Neural cell (in vitro differentiated cells): ENCODE data around the gene SACS. TPM values are rescaled to one million over a fixed set of nuclear protein-coding genes. Genes with fewer than 3 reads are reported as not detected.

ENCODE experiments used
- H2AFZ ChIP-seq: fragments of 200-600, 300-800 bp; sonication (generic), shearing (Covaris generic); 2 replicates; pipeline ENCODE4 v1.6.0; 2014; ENCODE audit warnings: low read depth, mild to moderate bottlenecking, antibody characterized with exemption, low read length, moderate library complexity
- H3F3A ChIP-seq: fragments of 200-600 bp; shearing (Covaris generic); 2 replicates; pipeline ENCODE4 v1.6.1; 2016; ENCODE audit warnings: mild to moderate bottlenecking, moderate library complexity, mixed read lengths, antibody characterized with exemption, low read length; ENCODE audit not compliant: insufficient read depth, poor library complexity, severe bottlenecking
- H3K27ac ChIP-seq: fragments of 200-600, 300-800 bp; sonication (generic), shearing (Covaris generic); 2 replicates; pipeline ENCODE4 v1.5.1; 2014; ENCODE audit warnings: mild to moderate bottlenecking, low read length, moderate library complexity
- H3K27me3 ChIP-seq: fragments of 300-800, 200-600 bp; sonication (generic), shearing (Covaris generic); 2 replicates; pipeline ENCODE4 v1.6.0; 2014; ENCODE audit warnings: mild to moderate bottlenecking, low read depth, low read length, moderate library complexity; ENCODE audit not compliant: insufficient read depth
- H3K36me3 ChIP-seq: fragments of 300-800, 200-600 bp; sonication (generic), shearing (Covaris generic); 2 replicates; pipeline ENCODE4 v1.5.1; 2014; ENCODE audit warnings: mild to moderate bottlenecking, antibody characterized with exemption, low read length, moderate library complexity; ENCODE audit not compliant: insufficient read depth
- H3K4me2 ChIP-seq: fragments of 300-800, 200-600 bp; sonication (generic), shearing (Covaris generic); 2 replicates; pipeline ENCODE4 v1.6.0; 2014; ENCODE audit warnings: mild to moderate bottlenecking, low read length
- H3K4me3 ChIP-seq: fragments of 300-800, 200-600 bp; sonication (generic), shearing (Covaris generic); 2 replicates; pipeline ENCODE4 v1.5.1; 2014; ENCODE audit warnings: mild to moderate bottlenecking, low read length, moderate library complexity
- H3K79me2 ChIP-seq: fragments of 200-600 bp; shearing (Covaris generic); replicated peaks from 2 replicates; pipeline ENCODE4 v1.6.0; 2014; ENCODE audit warnings: mild to moderate bottlenecking, low read length, moderate library complexity; ENCODE audit not compliant: insufficient read depth
- H3K9ac ChIP-seq: fragments of 300-800, 200-600 bp; sonication (generic), shearing (Covaris generic); 2 replicates; pipeline ENCODE4 v1.6.1; 2016; ENCODE audit warnings: mild to moderate bottlenecking, low read length, mixed read lengths
- H3K9me2 ChIP-seq: fragments of 200-600 bp; shearing (Covaris generic); 2 replicates; pipeline ENCODE4 v1.6.1; 2016; ENCODE audit warnings: mild to moderate bottlenecking, low read length, mixed read lengths; ENCODE audit not compliant: insufficient read depth
- H3K9me3 ChIP-seq: fragments of 200-600, 300-800 bp; sonication (generic), shearing (Covaris generic); 2 replicates; pipeline ENCODE4 v1.6.1; 2016; ENCODE audit warnings: mild to moderate bottlenecking, mixed run types, low read length, moderate library complexity, mixed read lengths
- H4K20me1 ChIP-seq: fragments of 200-600 bp; shearing (Covaris generic); 2 replicates; pipeline ENCODE4 v1.6.1; 2016; ENCODE audit warnings: mild to moderate bottlenecking, mixed run types; ENCODE audit not compliant: insufficient read depth
- CTCF ChIP-seq: fragments of 450-650 bp; IDR thresholded peaks from 2 replicates; pipeline ENCODE4 v1.5.1; 2014; ENCODE audit warnings: antibody characterized with exemption, mild to moderate bottlenecking, moderate library complexity; ENCODE audit not compliant: poor library complexity, severe bottlenecking
- EP300 ChIP-seq: fragments of 450-650 bp; conservative IDR thresholded peaks from 2 replicates; pipeline ENCODE4 v1.6.1; 2014; ENCODE audit warnings: antibody characterized with exemption, mild to moderate bottlenecking, moderate library complexity; ENCODE audit not compliant: poor library complexity, severe bottlenecking
- EZH2 ChIP-seq: fragments of 200-600, 300-800 bp; shearing (Covaris generic), sonication (generic); IDR thresholded peaks from 2 replicates; pipeline ENCODE4 v1.6.1; 2014; ENCODE audit warnings: antibody characterized with exemption, low read length, borderline replicate concordance, mild to moderate bottlenecking; ENCODE audit not compliant: insufficient read depth, poor library complexity, severe bottlenecking
- MXI1 ChIP-seq: fragments of 450-650 bp; conservative IDR thresholded peaks from 2 replicates; pipeline ENCODE4 v1.6.1; 2014; ENCODE audit warnings: antibody characterized with exemption, mild to moderate bottlenecking; ENCODE audit not compliant: poor library complexity, severe bottlenecking
- POLR2AphosphoS5 ChIP-seq: IDR thresholded peaks from 2 replicates; pipeline ENCODE4 v1.6.1; 2012
- RAD21 ChIP-seq: fragments of 450-650 bp; conservative IDR thresholded peaks from 2 replicates; pipeline ENCODE4 v1.6.1; 2014; ENCODE audit warnings: antibody characterized with exemption, mild to moderate bottlenecking, moderate library complexity
- REST ChIP-seq: IDR thresholded peaks from 2 replicates; pipeline ENCODE4 v1.6.1; 2012; ENCODE audit warnings: borderline replicate concordance
- SMC3 ChIP-seq: fragments of 450-650 bp; conservative IDR thresholded peaks from 2 replicates; pipeline ENCODE4 v1.6.1; 2014; ENCODE audit warnings: antibody characterized with exemption, mild to moderate bottlenecking, moderate library complexity; ENCODE audit not compliant: poor library complexity
- TAF1 ChIP-seq: IDR thresholded peaks from 2 replicates; pipeline ENCODE4 v1.6.1; 2012; ENCODE audit warnings: low read depth
- polyA plus RNA-seq: library from polyadenylated mRNA; depleted of rRNA; stranded (reverse); fragments of >200 nt; gene quantifications from 2 replicates; pipeline ENCODE4 v1.2.3, GENCODE V29; 2014

The SACS gene
- polyA plus RNA-seq, 1 donor from 2014 or later: 24.1 TPM

DNA sequence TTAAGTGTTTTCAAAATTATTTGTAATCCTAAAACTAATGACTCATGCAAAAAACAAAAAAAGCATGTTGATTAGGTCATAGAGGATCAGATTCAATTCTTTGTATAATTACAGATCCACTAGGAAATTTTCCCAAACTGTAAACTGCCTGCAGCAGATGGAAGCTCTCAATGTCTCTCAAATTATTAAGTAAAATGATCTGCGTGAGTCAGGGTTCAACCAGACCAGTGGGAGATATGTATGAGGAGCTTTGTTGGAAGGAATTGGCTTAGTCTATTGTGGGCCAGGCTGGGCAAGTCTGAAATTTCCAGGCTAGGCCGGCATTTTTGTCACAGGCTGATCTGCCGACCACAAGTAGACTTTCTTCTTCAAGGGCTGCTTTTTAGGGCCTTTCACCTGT, 14.4 kb upstream of the SACS start:
- Histone ChIP-seq H3K4me3 (no peak overlapping the region), H3K9ac (no peak overlapping the region), H2AFZ (no peak overlapping the region), H3K36me3 (no peaks in the 10 kb centered on the region), H3F3A (no peaks in the 10 kb centered on the region), H3K9me2 (no peaks in the 10 kb centered on the region), H4K20me1 (no peaks in the 10 kb centered on the region), H3K79me2 (no peaks in the 10 kb centered on the region), H3K4me2 (no peak overlapping the region), H3K9me3 (no peaks in the 10 kb centered on the region), H3K27me3 (no peaks in the 10 kb centered on the region), H3K27ac (no peak overlapping the region)
- no peak for TF ChIP-seq POLR2AphosphoS5
- no peak for TF ChIP-seq CTCF
- no peak for TF ChIP-seq TAF1
- no peak for TF ChIP-seq MXI1
- TF ChIP-seq EZH2: no peak
- TF ChIP-seq EP300: no peak
- TF ChIP-seq SMC3: no peak
- no peak for TF ChIP-seq REST
- no peak for TF ChIP-seq RAD21

- H4K20me1 ChIP-seq: no peaks in the 10 kb centered on the region
- no peak overlapping the region for H2AFZ ChIP-seq
These were observed 12.3 kb upstream of the SACS start for GRCh38 chr13:23445794-23446193.

More at GRCh38 chr13:23445794-23446193, 12.3 kb upstream of the SACS start:
- no peaks in the 10 kb centered on the region for H3K27me3 ChIP-seq
- H3K9me3 ChIP-seq: no peaks in the 10 kb centered on the region
- no peaks in the 10 kb centered on the region for H3K79me2 ChIP-seq
- H3K36me3 ChIP-seq: no peaks in the 10 kb centered on the region
- TF ChIP-seq REST: no peak
- no peak for TF ChIP-seq MXI1
- TF ChIP-seq TAF1: no peak
- no peak for TF ChIP-seq RAD21
- no peak for TF ChIP-seq EZH2
- no peak for TF ChIP-seq CTCF
- TF ChIP-seq POLR2AphosphoS5: no peak
- TF ChIP-seq SMC3: no peak
- no peak for TF ChIP-seq EP300
- no peak overlapping the region for H3K4me2 ChIP-seq
- H3K9me2 ChIP-seq: no peaks in the 10 kb centered on the region
- H3F3A ChIP-seq: no peaks in the 10 kb centered on the region
- no peak overlapping the region for H3K4me3 ChIP-seq
- no peak overlapping the region for H3K9ac ChIP-seq
- peak overlapping the region; percentile 31 for H3K27ac ChIP-seq
